SK-N-SH treated with all-trans-retinoic acid at 6 μM for 48 hours (cell line): ENCODE data around the gene LGALS7.

ENCODE experiments used
- ATAC-seq: fragments of 200-7000 bp; cut with Tn5 transposase; 3 replicates; pipeline ENCODE4 v1.9.1; 2020; ENCODE audit warnings: mild to moderate bottlenecking, moderate library complexity
- ARNTL ChIP-seq: fragments of 450-650 bp; formaldehyde crosslinking; IDR thresholded peaks from 2 replicates; pipeline ENCODE4 v1.5.0; 2020; ENCODE audit warnings: low read depth, mild to moderate bottlenecking, moderate library complexity, borderline replicate concordance
- BACH2 ChIP-seq: fragments of 250-450 bp; sonication (Bioruptor Pico); IDR thresholded peaks from 2 replicates; pipeline ENCODE4 v1.9.0; 2021; ENCODE audit warnings: mild to moderate bottlenecking, borderline replicate concordance
- CREB5 ChIP-seq: fragments of 250-450 bp; sonication (Bioruptor Pico); IDR thresholded peaks from 2 replicates; pipeline ENCODE4 v1.5.1; 2020; ENCODE audit warnings: low read depth, mild to moderate bottlenecking, moderate library complexity
- CSRNP3 ChIP-seq: fragments of 250-450 bp; sonication (Bioruptor Pico); IDR thresholded peaks from 2 replicates; pipeline ENCODE4 v1.5.1; 2021; ENCODE audit warnings: mild to moderate bottlenecking, moderate library complexity
- ESRRG ChIP-seq: fragments of 250-450 bp; sonication (Bioruptor Pico); IDR thresholded peaks from 2 replicates; pipeline ENCODE4 v1.6.1; 2021; ENCODE audit warnings: mild to moderate bottlenecking
- GLIS3 ChIP-seq: fragments of 250-450 bp; sonication (Bioruptor Pico); IDR thresholded peaks from 2 replicates; pipeline ENCODE4 v1.5.0; 2020; ENCODE audit warnings: mild to moderate bottlenecking, moderate library complexity
- ISL1 ChIP-seq: fragments of 250-450 bp; sonication (Bioruptor Pico); IDR thresholded peaks from 2 replicates; pipeline ENCODE4 v2.1.2; 2022; ENCODE audit warnings: mild to moderate bottlenecking, moderate library complexity
- OSR1 ChIP-seq: fragments of 250-450 bp; sonication (Bioruptor Pico); IDR thresholded peaks from 2 replicates; pipeline ENCODE4 v1.8.0; 2022; ENCODE audit warnings: moderate library complexity, mild to moderate bottlenecking, inconsistent platforms
- PATZ1 ChIP-seq: fragments of 250-450 bp; sonication (Bioruptor Pico); IDR thresholded peaks from 2 replicates; pipeline ENCODE4 v1.8.0; 2020; ENCODE audit warnings: mild to moderate bottlenecking, moderate library complexity, borderline replicate concordance
- PPARA ChIP-seq: fragments of 250-450 bp; sonication (Bioruptor Pico); IDR thresholded peaks from 2 replicates; pipeline ENCODE4 v1.5.0; 2020; ENCODE audit warnings: mild to moderate bottlenecking, borderline replicate concordance
- RARB ChIP-seq: fragments of 250-450 bp; sonication (Bioruptor Pico); IDR thresholded peaks from 2 replicates; pipeline ENCODE4 v1.8.0; 2021; ENCODE audit warnings: mild to moderate bottlenecking, moderate library complexity
- SNAI2 ChIP-seq: fragments of 250-450 bp; sonication (Bioruptor Pico); IDR thresholded peaks from 2 replicates; pipeline ENCODE4 v1.5.0; 2020; ENCODE audit warnings: mild to moderate bottlenecking, moderate library complexity
- TCF4 ChIP-seq: fragments of 250-450 bp; sonication (Bioruptor Pico); IDR thresholded peaks from 2 replicates; pipeline ENCODE4 v1.8.0; 2021; ENCODE audit warnings: mild to moderate bottlenecking, moderate library complexity, borderline replicate concordance
- TOX ChIP-seq: fragments of 250-450 bp; sonication (Bioruptor Pico); IDR thresholded peaks from 2 replicates; pipeline ENCODE4 v1.8.0; 2021; ENCODE audit warnings: mild to moderate bottlenecking, moderate library complexity, borderline replicate concordance
- TSHZ2 ChIP-seq: fragments of 250-450 bp; sonication (Bioruptor Pico); IDR thresholded peaks from 2 replicates; pipeline ENCODE4 v1.5.0; 2020; ENCODE audit warnings: mild to moderate bottlenecking, moderate library complexity
- ZC3H10 ChIP-seq: fragments of 250-450 bp; sonication (Bioruptor Pico); IDR thresholded peaks from 2 replicates; pipeline ENCODE4 v1.5.1; 2021; ENCODE audit warnings: mild to moderate bottlenecking, moderate library complexity
- ZFP3 ChIP-seq: fragments of 250-450 bp; sonication (Bioruptor Pico); IDR thresholded peaks from 2 replicates; pipeline ENCODE4 v1.5.0; 2020; ENCODE audit warnings: mild to moderate bottlenecking, moderate library complexity
- ZFP30 ChIP-seq: fragments of 450-650 bp; formaldehyde crosslinking; IDR thresholded peaks from 2 replicates; pipeline ENCODE4 v1.5.0; 2022; ENCODE audit warnings: mild to moderate bottlenecking, moderate library complexity
- ZNF565 ChIP-seq: fragments of 450-650 bp; formaldehyde crosslinking; conservative IDR thresholded peaks from 2 replicates; pipeline ENCODE4 v1.5.0; 2020; ENCODE audit warnings: low read depth, mild to moderate bottlenecking, moderate library complexity
- ZNF70 ChIP-seq: fragments of 450-650 bp; formaldehyde crosslinking; IDR thresholded peaks from 2 replicates; pipeline ENCODE4 v1.5.0; 2020; ENCODE audit warnings: mild to moderate bottlenecking, moderate library complexity
- ZNF8 ChIP-seq: fragments of 450-650 bp; formaldehyde crosslinking; IDR thresholded peaks from 2 replicates; pipeline ENCODE4 v1.5.0; 2020; ENCODE audit warnings: mild to moderate bottlenecking, moderate library complexity

LGALS7 gene

GRCh38 chr19:38723606-38723965, 49.7 kb downstream of the LGALS7 start:
- no peak for TF ChIP-seq ESRRG
- no peak for TF ChIP-seq TOX (CRISPR knock-in tag)
- no peak for TF ChIP-seq GLIS3 (CRISPR knock-in tag)
- TF ChIP-seq RARB, result no peak
- TF ChIP-seq PPARA (CRISPR knock-in tag), result no peak
- no peak for TF ChIP-seq ISL1 (CRISPR knock-in tag)
- TF ChIP-seq OSR1, result no peak
- no peak for TF ChIP-seq TCF4
- no peak for TF ChIP-seq TSHZ2 (CRISPR knock-in tag)
- TF ChIP-seq PATZ1 (CRISPR knock-in tag), result no peak
- no peak for ATAC-seq

- no peak for ATAC-seq
- no peak for TF ChIP-seq ISL1 (CRISPR knock-in tag)
- TF ChIP-seq RARB, result no peak
- no peak for TF ChIP-seq PPARA (CRISPR knock-in tag)
- TF ChIP-seq ESRRG, result no peak
- TF ChIP-seq ZC3H10, result no peak
- TF ChIP-seq BACH2, result no peak
- TF ChIP-seq TOX (CRISPR knock-in tag), result no peak
- no peak for TF ChIP-seq CREB5 (CRISPR knock-in tag)
- TF ChIP-seq ZNF70 (CRISPR knock-in tag), result no peak
- no peak for TF ChIP-seq CSRNP3 (CRISPR knock-in tag)
- no peak for TF ChIP-seq SNAI2
- TF ChIP-seq TSHZ2 (CRISPR knock-in tag), result no peak
- no peak for TF ChIP-seq OSR1
- TF ChIP-seq GLIS3 (CRISPR knock-in tag), result no peak
- no peak for TF ChIP-seq ZFP3 (CRISPR knock-in tag)
Measured at GRCh38 chr19:38722947-38723605, 50.2 kb downstream of the LGALS7 start.

- ATAC-seq, result no peak
- TF ChIP-seq CSRNP3 (CRISPR knock-in tag) (no peak), ARNTL (CRISPR knock-in tag) (no peak), ZNF565 (CRISPR knock-in tag) (no peak), SNAI2 (no peak), PATZ1 (CRISPR knock-in tag) (no peak), TOX (CRISPR knock-in tag) (no peak), PPARA (CRISPR knock-in tag) (no peak), ZFP3 (CRISPR knock-in tag) (no peak), ZFP30 (no peak), GLIS3 (CRISPR knock-in tag) (no peak), RARB (no peak), ZNF8 (CRISPR knock-in tag) (no peak), OSR1 (no peak), ISL1 (CRISPR knock-in tag) (no peak)
Measured at GRCh38 chr19:38721979-38722773, 51.1 kb downstream of the LGALS7 start.
